ENCODE results near the gene SLC5A2.
"Not testable (repeated sequence)": the region's sequence is repeated elsewhere in the genome, so short reads cannot be mapped to it uniquely, and the experiment has no call there.

Gene SLC5A2

DNA sequence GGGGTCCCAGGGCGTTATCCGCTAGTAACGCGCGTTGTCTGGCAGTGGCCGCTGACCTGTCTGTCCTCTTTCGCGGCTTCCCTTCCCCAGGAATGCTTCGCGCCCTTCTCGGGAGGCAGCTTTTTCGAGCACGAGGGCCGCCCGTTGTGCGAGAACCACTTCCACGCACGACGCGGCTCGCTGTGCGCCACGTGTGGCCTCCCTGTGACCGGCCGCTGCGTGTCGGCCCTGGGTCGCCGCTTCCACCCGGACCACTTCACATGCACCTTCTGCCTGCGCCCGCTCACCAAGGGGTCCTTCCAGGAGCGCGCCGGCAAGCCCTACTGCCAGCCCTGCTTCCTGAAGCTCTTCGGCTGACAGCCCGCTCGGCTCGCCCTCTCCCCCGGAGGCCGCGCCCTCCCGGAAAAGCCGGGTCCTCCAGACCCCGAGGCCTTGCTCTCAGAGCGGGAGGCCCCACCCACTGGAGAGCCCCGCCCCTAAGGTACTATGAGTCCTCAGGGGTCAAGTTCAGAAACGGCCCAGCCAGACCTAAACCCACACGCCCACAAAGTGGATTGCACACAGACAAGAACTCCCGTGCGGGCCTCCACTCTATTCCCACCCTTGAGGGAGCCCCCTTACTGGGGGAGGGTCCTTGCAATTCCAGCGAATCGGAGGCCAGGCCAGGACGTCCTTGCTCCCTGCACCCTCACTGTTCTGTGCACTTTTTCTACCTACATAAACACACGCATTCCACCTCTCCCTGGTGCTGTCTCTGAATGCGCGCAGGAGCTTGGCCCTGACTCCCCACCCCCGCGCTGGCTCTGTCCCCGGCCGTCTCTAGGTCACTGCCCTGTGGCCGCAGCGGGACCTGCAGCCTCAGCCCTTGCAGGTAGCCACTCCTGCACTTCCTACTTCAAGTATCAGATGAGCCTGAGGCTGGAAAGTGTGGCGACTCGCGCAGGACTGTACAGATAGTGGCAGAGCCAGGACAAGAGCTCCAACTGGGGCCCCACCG lies 5.4 kb upstream of the SLC5A2 start:
- DNase-seq, result no peak

DNA sequence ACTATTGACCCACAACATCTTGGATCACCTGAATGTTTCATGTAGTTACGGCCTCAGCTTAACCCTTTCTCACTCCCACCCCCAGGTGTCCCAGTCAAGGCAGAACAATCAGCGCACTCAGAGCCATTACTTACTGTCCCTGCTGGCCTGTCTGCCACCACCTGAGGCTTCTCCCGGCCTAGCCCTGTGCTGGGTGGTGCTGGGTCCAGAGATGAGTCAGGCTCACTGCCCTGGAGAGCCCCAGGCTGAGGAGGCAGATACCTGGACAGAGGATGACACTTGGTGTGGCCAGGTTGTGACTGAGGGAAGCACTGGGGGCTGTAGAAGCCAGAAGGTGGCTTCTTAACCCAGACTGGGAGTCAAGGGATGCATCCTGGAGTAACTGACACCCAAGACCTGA lies 4.0 kb upstream of the SLC5A2 start:
- DNase-seq, result no peak

DNA sequence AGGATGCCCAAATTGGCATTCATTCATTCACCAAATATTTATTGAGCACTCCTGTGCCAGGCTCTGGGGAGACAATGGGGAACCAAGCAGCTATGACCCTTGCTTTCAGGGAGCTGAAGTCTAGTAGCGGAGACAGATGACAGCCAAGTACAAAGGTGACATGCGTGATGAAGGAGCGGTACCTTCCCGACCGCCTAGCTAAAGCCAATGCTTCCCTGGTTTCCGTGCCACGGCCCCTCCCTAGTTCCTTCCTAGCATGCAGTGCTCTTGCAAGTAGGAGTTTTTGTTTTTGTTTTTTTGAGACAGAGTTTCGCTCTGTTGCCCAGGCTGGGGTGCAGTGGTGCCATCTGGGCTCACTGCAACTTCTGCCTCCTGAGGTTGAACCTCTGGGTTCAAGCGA lies 3.2 kb upstream of the SLC5A2 start:
- DNase-seq, result no peak

DNA sequence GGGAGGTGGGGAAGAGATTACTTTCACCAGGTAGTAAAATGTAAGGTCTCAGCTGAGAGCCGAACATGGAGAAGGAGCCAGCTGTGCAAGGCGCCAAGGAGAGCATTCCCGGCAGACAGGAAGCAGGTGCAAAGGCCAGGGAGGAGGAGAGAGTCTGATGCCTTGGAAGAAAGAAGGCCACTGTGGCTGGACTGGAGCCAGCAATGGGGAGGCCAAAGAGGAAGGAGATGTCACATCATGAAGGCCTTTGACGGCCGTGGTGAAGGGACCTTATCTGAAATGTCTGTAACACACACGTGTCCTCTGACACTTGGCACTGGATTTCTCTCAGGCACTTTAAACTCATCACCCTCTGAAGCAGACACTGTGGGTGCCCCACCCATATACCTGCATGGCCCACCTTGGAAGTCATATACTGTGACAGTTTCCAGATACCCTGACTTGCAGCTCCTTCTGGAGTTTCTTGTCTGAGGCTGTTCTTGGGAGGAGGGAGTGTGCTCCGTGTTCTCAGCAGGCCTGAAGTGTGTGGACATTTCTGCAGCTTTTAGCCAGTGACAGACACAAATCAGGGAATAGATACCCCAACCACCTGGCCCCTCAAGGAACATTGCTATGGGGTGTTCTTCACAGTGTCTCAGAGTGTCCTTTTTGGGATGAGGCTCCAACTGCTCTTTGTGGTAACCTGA lies 1.9 kb upstream of the SLC5A2 start:
- no peak for DNase-seq

DNA sequence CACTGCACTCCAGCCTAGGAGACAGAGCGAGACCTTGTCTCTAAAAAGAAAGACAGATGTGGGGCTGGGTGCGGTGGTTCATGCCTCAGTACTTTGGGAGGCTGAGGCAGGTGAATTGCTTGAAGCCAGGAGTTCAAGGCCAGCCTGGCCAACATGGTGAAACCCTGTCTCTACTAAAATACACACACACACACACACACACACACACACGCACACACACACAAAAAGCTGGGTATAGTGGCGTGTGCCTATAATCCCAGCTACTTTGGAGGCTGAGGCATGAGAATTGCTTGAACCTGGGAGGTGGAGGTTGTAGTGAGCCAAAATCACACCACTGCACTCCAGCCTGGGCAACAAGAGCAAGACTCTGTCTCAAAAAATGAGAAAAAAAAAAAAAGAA lies 1.1 kb downstream of the SLC5A2 start:
- not testable (repeated sequence) for DNase-seq

DNA sequence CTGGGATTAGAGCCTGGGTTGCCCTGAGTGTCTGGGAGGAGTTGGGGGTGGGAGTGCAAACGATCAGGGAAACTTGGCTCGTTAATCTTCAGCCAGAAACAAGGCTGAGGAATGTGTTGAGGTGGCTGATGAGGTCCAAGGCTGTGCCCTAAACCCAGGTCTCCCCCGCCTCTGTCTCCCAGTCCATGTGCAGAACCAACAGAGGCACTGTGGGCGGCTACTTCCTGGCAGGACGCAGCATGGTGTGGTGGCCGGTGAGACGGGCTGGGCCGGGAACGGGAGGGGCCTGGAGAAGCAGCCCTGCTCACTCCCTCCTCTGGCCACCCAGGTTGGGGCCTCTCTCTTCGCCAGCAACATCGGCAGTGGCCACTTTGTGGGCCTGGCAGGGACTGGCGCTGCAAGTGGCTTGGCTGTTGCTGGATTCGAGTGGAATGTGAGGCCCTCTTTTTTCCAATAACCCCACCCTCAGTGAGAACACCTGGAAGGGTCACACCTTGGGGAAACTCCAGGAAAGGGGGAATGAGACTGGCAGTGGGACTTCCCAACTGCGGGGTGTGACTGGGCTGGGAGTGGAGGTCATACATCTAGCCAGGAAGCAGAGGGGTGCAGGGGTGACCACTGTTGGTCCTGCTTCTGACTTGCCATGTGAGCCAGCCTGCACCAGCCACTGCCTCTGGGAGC lies 1.7 kb downstream of the SLC5A2 start:
- DNase-seq, result no peak

DNA sequence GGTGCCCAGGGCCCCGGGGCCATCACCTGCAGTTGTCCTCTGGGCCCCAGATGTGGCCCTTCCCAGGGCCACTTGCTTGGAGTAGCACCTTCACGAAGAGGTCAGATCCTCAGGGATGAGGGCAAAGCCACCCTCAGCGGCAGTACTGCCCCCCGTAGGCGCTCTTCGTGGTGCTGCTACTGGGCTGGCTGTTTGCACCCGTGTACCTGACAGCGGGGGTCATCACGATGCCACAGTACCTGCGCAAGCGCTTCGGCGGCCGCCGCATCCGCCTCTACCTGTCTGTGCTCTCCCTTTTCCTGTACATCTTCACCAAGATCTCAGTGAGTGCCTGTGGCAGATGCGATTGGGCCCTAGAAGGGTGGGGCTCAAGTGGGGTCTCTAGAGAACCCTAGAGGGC lies 2.6 kb downstream of the SLC5A2 start:
- no peak for DNase-seq

DNA sequence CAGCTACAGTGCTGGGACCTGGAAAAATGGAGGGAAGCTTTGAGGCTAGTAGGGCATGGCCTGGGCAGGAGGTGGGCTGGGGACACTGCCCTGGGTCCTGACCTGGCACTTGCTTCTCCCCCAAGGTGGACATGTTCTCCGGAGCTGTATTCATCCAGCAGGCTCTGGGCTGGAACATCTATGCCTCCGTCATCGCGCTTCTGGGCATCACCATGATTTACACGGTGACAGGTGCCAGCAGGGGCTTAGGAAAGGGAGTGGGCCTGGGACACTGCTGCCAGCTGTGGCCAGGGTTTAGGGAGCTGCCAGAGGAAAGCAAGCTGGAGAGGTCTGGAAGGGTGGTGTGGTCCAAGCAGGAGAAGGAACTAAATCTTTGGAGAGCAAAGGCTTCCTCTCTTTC lies 3.1 kb downstream of the SLC5A2 start:
- DNase-seq, result no peak

DNA sequence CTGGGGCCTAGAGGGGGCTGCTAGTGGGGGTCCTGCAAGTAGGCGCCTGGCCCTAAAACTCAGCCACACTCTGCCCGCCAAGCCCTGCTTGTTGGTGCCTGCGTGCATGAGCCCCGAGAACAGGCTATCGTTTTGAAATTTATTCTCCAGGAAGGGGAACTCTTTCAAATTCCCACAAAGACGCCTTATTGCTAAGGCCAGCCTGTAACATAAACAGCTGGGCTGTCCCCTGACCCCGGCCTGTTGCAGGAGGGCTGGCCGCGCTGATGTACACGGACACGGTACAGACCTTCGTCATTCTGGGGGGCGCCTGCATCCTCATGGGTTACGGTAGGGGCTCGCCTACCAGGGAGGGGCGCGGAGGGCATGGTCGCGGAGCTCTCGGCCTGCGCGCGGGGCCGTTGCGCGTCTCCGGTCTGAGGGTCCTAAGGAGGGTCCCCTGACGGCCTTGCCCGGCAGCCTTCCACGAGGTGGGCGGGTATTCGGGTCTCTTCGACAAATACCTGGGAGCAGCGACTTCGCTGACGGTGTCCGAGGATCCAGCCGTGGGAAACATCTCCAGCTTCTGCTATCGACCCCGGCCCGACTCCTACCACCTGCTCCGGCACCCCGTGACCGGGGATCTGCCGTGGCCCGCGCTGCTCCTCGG lies 4.3 kb downstream of the SLC5A2 start:
- DNase-seq, result no peak

DNA sequence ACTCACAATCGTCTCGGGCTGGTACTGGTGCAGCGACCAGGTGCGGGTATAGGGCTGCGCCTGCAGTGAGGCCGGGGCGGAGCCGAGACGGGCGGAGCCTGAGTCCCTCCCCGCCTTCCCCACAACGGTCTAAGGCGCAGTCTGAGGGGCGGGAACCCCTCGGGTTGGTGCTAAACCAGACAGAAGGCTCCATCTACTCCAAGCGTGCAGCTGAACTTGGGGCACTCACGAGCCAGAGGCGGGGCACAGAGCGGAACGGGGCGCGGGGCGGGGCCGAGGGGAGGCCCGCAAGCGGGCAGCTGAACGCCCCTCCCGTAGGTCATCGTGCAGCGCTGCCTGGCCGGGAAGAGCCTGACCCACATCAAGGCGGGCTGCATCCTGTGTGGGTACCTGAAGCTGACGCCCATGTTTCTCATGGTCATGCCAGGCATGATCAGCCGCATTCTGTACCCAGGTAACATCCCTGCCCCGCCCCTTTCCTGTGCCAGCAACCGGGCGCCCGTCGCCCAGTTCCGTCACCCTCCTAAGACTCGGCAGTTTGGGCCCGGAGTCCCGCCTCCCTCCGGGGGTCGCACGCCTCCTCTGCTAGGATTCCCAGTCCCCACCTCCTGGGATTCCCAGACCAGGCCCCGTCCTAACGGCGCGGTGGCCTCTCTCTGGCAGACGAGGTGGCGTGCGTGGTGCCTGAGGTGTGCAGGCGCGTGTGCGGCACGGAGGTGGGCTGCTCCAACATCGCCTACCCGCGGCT lies 5.0 kb downstream of the SLC5A2 start:
- DNase-seq, result peak; percentile 34

DNA sequence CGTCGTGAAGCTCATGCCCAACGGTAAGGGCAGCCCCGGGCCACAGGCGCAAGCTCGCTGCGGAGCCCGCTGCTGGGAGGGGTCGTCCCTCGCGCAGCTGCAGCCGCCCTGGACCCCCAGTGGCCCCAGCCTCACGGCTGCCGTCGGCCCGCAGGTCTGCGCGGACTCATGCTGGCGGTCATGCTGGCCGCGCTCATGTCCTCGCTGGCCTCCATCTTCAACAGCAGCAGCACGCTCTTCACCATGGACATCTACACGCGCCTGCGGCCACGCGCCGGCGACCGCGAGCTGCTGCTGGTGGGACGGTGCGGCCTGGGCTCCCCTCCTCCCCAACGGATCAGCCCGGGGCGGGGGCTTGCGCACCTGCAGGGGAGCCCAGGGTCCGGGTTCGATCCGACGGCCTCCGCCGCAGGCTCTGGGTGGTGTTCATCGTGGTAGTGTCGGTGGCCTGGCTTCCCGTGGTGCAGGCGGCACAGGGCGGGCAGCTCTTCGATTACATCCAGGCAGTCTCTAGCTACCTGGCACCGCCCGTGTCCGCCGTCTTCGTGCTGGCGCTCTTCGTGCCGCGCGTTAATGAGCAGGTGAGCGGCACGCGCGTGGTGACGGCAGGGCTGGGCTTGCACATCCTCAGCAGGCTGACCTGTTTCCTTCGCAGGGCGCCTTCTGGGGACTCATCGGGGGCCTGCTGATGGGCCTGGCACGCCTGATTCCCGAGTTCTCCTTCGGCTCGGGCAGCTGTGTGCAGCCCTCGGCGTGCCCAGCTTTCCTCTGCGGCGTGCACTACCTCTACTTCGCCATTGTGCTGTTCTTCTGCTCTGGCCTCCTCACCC lies 5.8 kb downstream of the SLC5A2 start:
- DNase-seq, result no peak

DNA sequence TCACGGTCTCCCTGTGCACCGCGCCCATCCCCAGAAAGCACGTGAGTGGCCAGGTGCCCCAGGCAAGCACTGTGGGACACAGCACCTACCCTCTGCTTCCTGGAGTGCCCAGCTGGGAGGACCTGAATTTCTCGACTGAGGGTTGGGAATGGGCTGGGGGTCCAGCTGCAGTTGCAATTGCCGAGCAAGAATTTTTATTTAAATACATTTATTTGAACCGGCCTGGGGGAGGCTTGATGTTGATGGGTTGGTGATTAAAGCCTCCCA lies 6.3 kb downstream of the SLC5A2 start:
- no peak for DNase-seq

DNA sequence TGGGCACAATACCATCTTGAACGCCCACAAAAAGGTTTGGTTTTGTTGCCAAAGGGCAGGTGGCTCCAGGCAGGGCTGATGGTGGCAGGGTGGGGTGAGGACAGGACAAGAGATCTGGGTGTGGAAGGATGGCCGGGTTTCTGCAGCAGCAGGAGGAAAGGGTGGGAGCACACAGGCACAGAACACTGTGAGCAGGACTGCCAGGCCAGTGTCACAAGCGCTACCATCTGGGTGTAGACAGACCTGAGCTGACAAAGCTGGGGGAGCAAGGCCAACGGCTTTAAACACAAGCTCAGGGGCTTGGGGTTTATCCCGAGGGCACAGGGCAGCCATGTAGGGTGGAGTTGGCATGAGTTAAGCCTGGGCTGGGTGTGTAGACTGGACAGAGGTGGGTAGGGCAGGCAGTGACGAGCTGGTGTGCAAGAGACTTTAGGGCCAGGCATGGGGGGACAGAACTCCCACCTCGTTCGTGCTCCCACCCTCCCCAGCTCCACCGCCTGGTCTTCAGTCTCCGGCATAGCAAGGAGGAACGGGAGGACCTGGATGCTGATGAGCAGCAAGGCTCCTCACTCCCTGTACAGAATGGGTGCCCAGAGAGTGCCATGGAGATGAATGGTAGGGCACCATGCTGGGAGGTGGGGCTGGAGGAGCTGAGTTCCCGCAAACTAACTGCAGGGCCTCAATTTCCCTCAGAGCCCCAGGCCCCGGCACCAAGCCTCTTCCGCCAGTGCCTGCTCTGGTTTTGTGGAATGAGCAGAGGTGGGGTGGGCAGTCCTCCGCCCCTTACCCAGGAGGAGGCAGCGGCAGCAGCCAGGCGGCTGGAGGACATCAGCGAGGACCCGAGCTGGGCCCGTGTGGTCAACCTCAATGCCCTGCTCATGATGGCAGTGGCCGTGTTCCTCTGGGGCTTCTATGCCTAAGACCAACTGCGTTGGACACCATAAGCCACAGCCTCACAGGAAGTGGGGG lies 7.0 kb downstream of the SLC5A2 start:
- DNase-seq, result no peak

DNA sequence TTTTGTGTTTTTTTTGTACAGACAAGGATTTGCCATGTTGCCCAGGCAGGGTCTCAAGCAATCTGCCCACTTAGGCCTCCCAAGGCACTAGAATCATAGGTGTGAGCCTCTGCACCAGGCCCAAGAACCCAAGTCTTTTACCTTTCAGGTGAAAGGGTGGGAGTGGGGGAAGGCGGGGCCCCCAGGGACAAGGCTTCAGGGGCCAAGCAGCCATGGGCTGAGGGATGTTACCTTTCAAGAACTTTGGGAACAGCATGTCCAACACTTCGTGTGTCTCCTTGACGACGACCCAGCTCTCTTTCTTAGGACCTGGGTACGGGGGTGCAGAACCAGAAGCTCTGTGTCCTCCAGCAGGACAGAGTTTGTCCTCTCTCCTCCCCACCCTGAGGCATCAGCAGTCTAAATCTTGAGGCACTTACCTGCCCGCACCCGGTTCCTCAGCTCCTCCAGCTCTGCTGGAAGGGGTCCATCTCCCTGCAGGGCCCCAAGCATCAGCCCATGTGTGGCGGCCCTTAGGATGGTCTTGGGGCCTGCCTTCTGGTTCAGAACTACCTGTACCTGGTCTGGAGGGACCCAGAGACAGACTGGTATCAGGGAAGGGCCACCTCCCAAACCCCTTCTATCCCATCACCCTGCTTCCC lies 9.0 kb downstream of the SLC5A2 start:
- no peak for DNase-seq

DNA sequence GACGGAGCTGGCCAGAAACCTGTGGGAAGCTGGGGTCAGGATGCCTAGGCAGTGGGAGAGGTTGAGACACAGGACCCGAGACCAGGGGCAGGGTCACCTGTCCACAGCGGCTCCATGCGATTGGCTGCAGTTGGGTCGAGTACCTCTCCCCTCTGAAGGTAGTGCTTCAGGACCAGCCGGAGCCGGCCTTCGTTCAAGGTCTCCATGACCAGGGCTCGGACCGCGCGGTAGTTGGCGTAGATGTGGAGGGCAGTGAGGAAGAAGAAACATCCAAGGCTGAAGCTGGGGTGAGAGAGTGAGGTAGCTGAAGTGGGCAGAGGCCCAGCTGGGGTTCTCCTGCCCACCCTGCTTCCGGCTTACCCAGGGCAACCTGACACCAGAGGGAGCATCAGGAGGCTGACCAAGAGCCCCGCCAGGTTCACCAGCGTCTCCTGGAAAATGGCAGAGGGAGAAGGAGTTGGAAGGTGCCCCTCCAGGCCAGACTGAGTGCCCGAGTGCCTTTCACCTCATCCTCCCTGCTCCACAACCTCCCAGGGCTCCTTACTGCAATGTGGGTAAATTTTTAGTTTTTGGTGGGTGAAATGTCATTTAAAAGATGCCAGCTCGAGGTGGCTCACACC lies 10.7 kb downstream of the SLC5A2 start:
- no peak for DNase-seq

DNA sequence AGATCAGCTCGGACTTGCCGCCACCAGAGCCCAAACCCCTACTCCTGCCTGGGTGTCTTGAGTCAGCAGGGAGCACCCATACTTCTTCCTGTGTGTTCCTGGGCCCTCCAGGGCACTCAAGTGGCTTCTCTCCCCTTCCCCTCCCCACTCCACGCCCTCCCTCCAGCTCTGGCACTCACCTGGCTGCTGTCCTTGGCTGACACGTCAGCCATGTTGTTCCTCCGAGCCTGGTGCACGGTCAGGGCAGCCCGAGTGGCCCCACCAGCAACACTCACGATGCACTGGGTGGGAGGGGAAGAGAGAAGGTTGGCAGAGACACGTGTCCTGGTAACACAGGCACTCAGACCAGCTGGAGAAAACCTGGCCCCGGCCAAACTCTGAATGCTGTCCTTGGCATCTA lies 13.7 kb downstream of the SLC5A2 start:
- no peak for DNase-seq

DNA sequence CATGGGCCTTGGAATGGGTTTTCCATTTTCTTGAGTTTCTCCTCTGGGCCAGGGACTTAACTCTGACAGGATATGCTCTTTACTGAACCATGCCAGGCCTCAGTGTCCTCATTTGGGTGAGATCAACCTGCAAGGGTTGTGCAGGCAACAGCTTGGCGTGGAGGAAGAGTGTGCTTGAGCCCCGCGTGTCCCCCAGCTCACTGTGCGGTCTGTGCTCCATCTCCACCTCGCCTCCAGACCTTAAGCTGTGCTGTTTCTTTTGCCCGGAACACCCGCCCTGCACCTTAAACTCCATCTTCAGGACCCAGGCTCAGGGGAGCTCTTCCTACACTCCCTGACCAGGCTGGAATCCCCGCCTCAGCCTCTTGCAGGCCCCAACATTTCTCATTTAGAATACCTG lies 15.6 kb downstream of the SLC5A2 start:
- no peak for DNase-seq

DNA sequence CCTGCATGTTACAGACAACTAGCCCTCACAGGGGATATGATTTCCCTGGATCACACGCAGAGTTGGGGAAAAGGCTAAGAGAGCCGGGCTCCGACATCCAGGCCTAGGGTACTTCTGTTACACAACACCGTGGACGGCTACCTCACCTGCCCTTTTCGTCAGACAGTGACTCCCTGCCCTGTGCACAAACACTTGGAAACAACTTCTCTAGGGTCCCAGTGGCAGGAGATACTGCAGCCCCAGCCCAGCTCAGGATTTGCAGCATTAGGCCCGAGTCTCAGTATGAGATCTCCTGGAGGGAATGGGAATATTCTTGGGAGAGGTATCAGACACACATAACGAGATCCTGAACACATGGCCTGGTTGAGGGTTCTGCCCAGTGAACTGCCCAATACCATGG lies 17.0 kb downstream of the SLC5A2 start:
- no peak for DNase-seq

DNA sequence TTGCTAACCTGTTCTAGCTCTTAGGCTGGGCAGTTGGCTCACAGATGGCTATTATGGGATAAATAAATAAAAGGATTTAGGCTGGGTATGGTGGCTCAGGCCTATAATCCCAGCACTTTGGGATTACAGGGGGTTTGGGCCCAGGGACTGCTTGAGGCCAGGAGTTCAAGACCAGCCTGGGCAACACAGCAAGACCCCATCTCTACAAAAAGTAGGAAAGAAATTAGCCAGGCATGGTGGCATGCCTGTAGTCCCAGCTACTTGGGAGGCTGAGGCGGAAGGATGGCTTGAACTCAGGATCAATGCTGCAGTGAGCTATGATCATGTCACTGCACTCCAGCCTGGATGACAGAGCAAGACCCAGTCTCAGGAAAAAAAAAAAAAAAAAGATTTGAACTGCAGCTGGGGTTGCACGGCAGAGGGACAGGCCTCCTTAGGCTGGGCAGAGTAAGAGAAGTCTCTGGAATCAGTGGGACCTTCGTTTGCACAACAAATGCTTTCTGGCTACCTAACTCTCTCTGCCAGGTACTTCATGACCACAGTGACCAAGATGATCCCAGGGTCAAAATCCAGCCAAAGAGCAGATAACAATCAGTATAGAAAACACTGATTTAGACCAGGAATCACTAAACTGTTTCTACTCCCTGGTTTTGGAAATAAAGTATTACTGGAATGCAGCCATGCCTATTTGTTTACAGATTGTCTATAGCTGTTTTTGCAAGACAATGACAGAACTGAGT lies 18.5 kb downstream of the SLC5A2 start:
- DNase-seq, result no peak

All from NCI-H1092 treated with DMSO at 0.1 percent for 48 hours (cell line).